A673 (cell line): Measurements from ENCODE around the gene RSAD2. TPM values are rescaled to one million over a fixed set of nuclear protein-coding genes. Genes with fewer than 3 reads are reported as not detected.

Experiments
- BruUV-seq: library from RNA; stranded (reverse); fragments of 400-500 nt; replicated peaks from 2 replicates; lab custom pipeline; 2021; lab: Mats Ljungman, UMichigan
- CTCF ChIA-PET: fragments of 300-600 bp; sonication (Branson Sonifier 250); formaldehyde crosslinking; loops from one replicate; lab custom pipeline; 2022; ENCODE audit warnings: antibody characterized with exemption; lab: Charles Lee
- POLR2A ChIA-PET: fragments of 300-600 bp; sonication (Branson Sonifier 250); formaldehyde crosslinking; loops from one replicate; lab custom pipeline; 2022; ENCODE audit warnings: antibody characterized with exemption; ENCODE audit not compliant: low non-redundant PET; lab: Charles Lee
- DNase-seq: peaks from one replicate; pipeline ENCODE4 v3.0.0-alpha.2; 2015; ENCODE audit warnings: low spot score
- H3K27ac ChIP-seq: fragments of 200-600 bp; sonication (generic); 2 replicates; pipeline ENCODE4 v1.5.1; 2016; ENCODE audit warnings: mixed run types, low read depth, mild to moderate bottlenecking, mixed read lengths, antibody characterized with exemption, low read length; ENCODE audit not compliant: poor library complexity, severe bottlenecking
- H3K27me3 ChIP-seq: fragments of 200-600 bp; sonication (generic); replicated peaks from 2 replicates; pipeline ENCODE4 v1.6.1; 2017; ENCODE audit warnings: mixed run types, low read depth, mild to moderate bottlenecking, mixed read lengths, antibody characterized with exemption, low read length; ENCODE audit not compliant: insufficient read depth, poor library complexity
- H3K36me3 ChIP-seq: fragments of 200-600 bp; sonication (generic); 2 replicates; pipeline ENCODE4 v1.6.1; 2016; ENCODE audit warnings: mixed run types, mild to moderate bottlenecking, mixed read lengths, antibody characterized with exemption, low read length; ENCODE audit not compliant: insufficient read depth, poor library complexity, severe bottlenecking
- H3K4me1 ChIP-seq: fragments of 200-600 bp; sonication (generic); 2 replicates; pipeline ENCODE4 v1.6.1; 2017; ENCODE audit warnings: mixed run types, mild to moderate bottlenecking, mixed read lengths, antibody characterized with exemption, low read length; ENCODE audit not compliant: insufficient read depth, poor library complexity, severe bottlenecking
- H3K4me3 ChIP-seq: fragments of 200-600 bp; sonication (generic); 2 replicates; pipeline ENCODE4 v1.5.1; 2016; ENCODE audit warnings: low read depth, mixed run types, mild to moderate bottlenecking, mixed read lengths, low read length; ENCODE audit not compliant: poor library complexity, severe bottlenecking
- H3K9me3 ChIP-seq: fragments of 200-600 bp; sonication (generic); 2 replicates; pipeline ENCODE4 v1.6.1; 2016; ENCODE audit warnings: mixed run types, low read depth, mild to moderate bottlenecking, mixed read lengths, antibody characterized with exemption, low read length; ENCODE audit not compliant: poor library complexity, severe bottlenecking
- CTCF ChIP-seq: fragments of 300-800, 200-600 bp; sonication (generic); conservative IDR thresholded peaks from 2 replicates; pipeline ENCODE4 v1.5.1; 2017; ENCODE audit warnings: low read depth, mild to moderate bottlenecking, antibody characterized with exemption, low read length, moderate library complexity, mixed read lengths
- EZH2 ChIP-seq: fragments of 200-600 bp; sonication (generic); IDR thresholded peaks from 2 replicates; pipeline ENCODE4 v1.6.1; 2017; ENCODE audit warnings: borderline replicate concordance, low read depth, mild to moderate bottlenecking, mixed read lengths, antibody characterized with exemption, low read length; ENCODE audit not compliant: poor library complexity, severe bottlenecking
- intact Hi-C: fragments of 100-400 bp; cut with micrococcal nuclease; formaldehyde crosslinking; loops from one replicate; pipeline ENCODE4 v1.10.0; 2022; ENCODE audit not compliant: unreplicated experiment
- total RNA-seq: library from RNA; stranded (reverse); gene quantifications from 2 replicates; pipeline ENCODE4 v1.2.3, GENCODE V29; 2021

Gene RSAD2
- total RNA-seq, 1 experiment from 2014 or later, result 2.2 TPM

- no peak for TF ChIP-seq EZH2
- TF ChIP-seq CTCF, result 0 out of 2 replicates have a peak, but pooled peaks have one; percentile 29
- Histone ChIP-seq H3K36me3 (no peaks in the 10 kb centered on the region), H3K27me3 (no peaks in the 10 kb centered on the region), H3K4me3 (no peak overlapping the region), H3K4me1 (no peaks in the 10 kb centered on the region), H3K9me3 (peaks cover 51% of the 10 kb centered on the region), H3K27ac (no peak overlapping the region)
- POLR2A ChIA-PET, result no interaction called here
- intact Hi-C loops, result no loop called here
- CTCF ChIA-PET, result no interaction called here
- BruUV-seq, result no TSS peak
- DNase-seq, result no peak
These were observed 31.7 kb upstream of the RSAD2 start for GRCh38 chr2:6845903-6846302.

GRCh38 chr2:6846540-6846939, 31.0 kb upstream of the RSAD2 start:
- Histone ChIP-seq H3K4me1 (no peaks in the 10 kb centered on the region), H3K9me3 (peaks cover 51% of the 10 kb centered on the region), H3K36me3 (no peaks in the 10 kb centered on the region), H3K27ac (no peak overlapping the region), H3K27me3 (no peaks in the 10 kb centered on the region), H3K4me3 (no peak overlapping the region)
- BruUV-seq, result no TSS peak
- TF ChIP-seq CTCF, result no peak
- no peak for TF ChIP-seq EZH2
- intact Hi-C loops, result no loop called here
- no peak for DNase-seq
- POLR2A ChIA-PET, result no interaction called here
- CTCF ChIA-PET, result no interaction called here

- DNase-seq, result no peak
- BruUV-seq, result no TSS peak
- Histone ChIP-seq H3K4me3 (no peak overlapping the region), H3K27me3 (no peaks in the 10 kb centered on the region), H3K9me3 (peaks cover 47% of the 10 kb centered on the region), H3K4me1 (no peaks in the 10 kb centered on the region), H3K27ac (no peak overlapping the region), H3K36me3 (no peaks in the 10 kb centered on the region)
- ChIA-PET CTCF (no interaction called here), POLR2A (no interaction called here)
- intact Hi-C loops, result no loop called here
- TF ChIP-seq CTCF, result no peak
- no peak for TF ChIP-seq EZH2
These were observed 30.5 kb upstream of the RSAD2 start for GRCh38 chr2:6846967-6847681.
